HEK293T (cell line): ENCODE measurements around the gene CITED2.

Source experiments
- CTCF ChIA-PET: fragments of 350-600 bp; formaldehyde crosslinking; extraction: SDS; loops from one replicate; lab custom pipeline; 2021; ENCODE audit warnings: antibody characterized with exemption, inconsistent platforms; lab: Yijun Ruan, JAX
- POLR2A ChIA-PET: fragments of 350-600 bp; formaldehyde crosslinking; extraction: SDS; loops from one replicate; lab custom pipeline; 2020; ENCODE audit warnings: antibody characterized with exemption, inconsistent platforms; lab: Yijun Ruan, JAX
- DNase-seq: peaks from one replicate; pipeline ENCODE4 v3.0.0; 2012; ENCODE audit warnings: mixed read lengths; ENCODE audit errors: extremely low spot score
- ARNT ChIP-seq: fragments of 450-650 bp; IDR thresholded peaks from 2 replicates; pipeline ENCODE4 v1.6.1; 2017; ENCODE audit warnings: mild to moderate bottlenecking
- BHLHE40 ChIP-seq: fragments of 450-650 bp; IDR thresholded peaks from 2 replicates; pipeline ENCODE4 v1.6.1; 2016; ENCODE audit warnings: mild to moderate bottlenecking, moderate library complexity, borderline replicate concordance
- CTBP1 ChIP-seq: fragments of 450-650 bp; IDR thresholded peaks from 2 replicates; pipeline ENCODE4 v1.6.1; 2016; ENCODE audit warnings: borderline replicate concordance
- ELF4 ChIP-seq: fragments of 450-650 bp; IDR thresholded peaks from 2 replicates; pipeline ENCODE4 v1.6.1; 2017; ENCODE audit warnings: antibody characterized with exemption
- FOXA1 ChIP-seq: fragments of 450-650 bp; IDR thresholded peaks from 2 replicates; pipeline ENCODE4 v1.6.1; 2016; ENCODE audit warnings: mild to moderate bottlenecking
- FOXK2 ChIP-seq: fragments of 450-650 bp; IDR thresholded peaks from 2 replicates; pipeline ENCODE4 v1.6.1; 2016; ENCODE audit warnings: mild to moderate bottlenecking
- FOXM1 ChIP-seq: fragments of 450-650 bp; IDR thresholded peaks from 2 replicates; pipeline ENCODE4 v1.6.1; 2017; ENCODE audit warnings: mild to moderate bottlenecking, borderline replicate concordance
- HDGF ChIP-seq: fragments of 450-650 bp; IDR thresholded peaks from 2 replicates; pipeline ENCODE4 v1.6.1; 2017; ENCODE audit warnings: antibody characterized with exemption, borderline replicate concordance
- L3MBTL2 ChIP-seq: fragments of 450-650 bp; conservative IDR thresholded peaks from 2 replicates; pipeline ENCODE4 v1.6.1; 2016; ENCODE audit warnings: mild to moderate bottlenecking
- LEF1 ChIP-seq: fragments of 450-650 bp; IDR thresholded peaks from 2 replicates; pipeline ENCODE4 v1.6.1; 2017; ENCODE audit warnings: mild to moderate bottlenecking, borderline replicate concordance
- NFRKB ChIP-seq: fragments of 450-650 bp; IDR thresholded peaks from 2 replicates; pipeline ENCODE4 v1.6.1; 2016; ENCODE audit warnings: mild to moderate bottlenecking, moderate library complexity
- PKNOX1 ChIP-seq: fragments of 450-650 bp; IDR thresholded peaks from 2 replicates; pipeline ENCODE4 v1.6.1; 2016
- SP1 ChIP-seq: fragments of 450-650 bp; IDR thresholded peaks from 2 replicates; pipeline ENCODE4 v1.6.1; 2017
- SUZ12 ChIP-seq: fragments of 450-650 bp; IDR thresholded peaks from 2 replicates; pipeline ENCODE4 v1.6.1; 2016; ENCODE audit warnings: mild to moderate bottlenecking
- TARDBP ChIP-seq: fragments of 450-650 bp; IDR thresholded peaks from 2 replicates; pipeline ENCODE4 v1.6.1; 2016
- ZNF384 ChIP-seq: fragments of 450-650 bp; IDR thresholded peaks from 2 replicates; pipeline ENCODE4 v1.6.1; 2016

Gene CITED2

GRCh38 chr6:139334806-139335446, 39.5 kb downstream of the CITED2 start:
- TF ChIP-seq ZNF384 (no peak), ARNT (no peak), HDGF (no peak), ELF4 (no peak), FOXK2 (no peak), FOXM1 (no peak), CTBP1 (no peak), SUZ12 (no peak), NFRKB (no peak), PKNOX1 (no peak), SP1 (no peak), BHLHE40 (no peak), FOXA1 (no peak), TARDBP (no peak), L3MBTL2 (no peak), LEF1 (no peak)
- ChIA-PET POLR2A (no interaction called here), CTCF (no interaction called here)
- DNase-seq: no peak

- no peak for TF ChIP-seq L3MBTL2
- TF ChIP-seq FOXK2: no peak
- TF ChIP-seq ZNF384: no peak
- TF ChIP-seq FOXM1: no peak
- no peak for TF ChIP-seq NFRKB
- TF ChIP-seq LEF1: no peak
- no peak for TF ChIP-seq ARNT
- TF ChIP-seq TARDBP: no peak
- no peak for TF ChIP-seq FOXA1
- ChIA-PET CTCF (interaction anchor here (0.6 kb wide), 1 partner anchor 536 kb away, joined by 3 read pairs; no protein-coding TSS in a partner anchor), POLR2A (interaction anchor here (0.6 kb wide), 1 partner anchor 343 kb away, joined by 3 read pairs; no protein-coding TSS in a partner anchor)
- DNase-seq: no peak
These were observed 43.5 kb downstream of the CITED2 start for GRCh38 chr6:139330826-139331500.

GRCh38 chr6:139330306-139330705, 44.1 kb downstream of the CITED2 start:
- no peak for DNase-seq
- TF ChIP-seq LEF1: no peak
- no peak for TF ChIP-seq CTBP1
- TF ChIP-seq ARNT: no peak
- TF ChIP-seq ELF4: no peak
- TF ChIP-seq FOXA1: no peak
- no peak for TF ChIP-seq SUZ12
- TF ChIP-seq FOXK2: no peak
- no peak for TF ChIP-seq FOXM1
- no peak for TF ChIP-seq ZNF384
- TF ChIP-seq BHLHE40: no peak
- no peak for TF ChIP-seq SP1
- no peak for TF ChIP-seq HDGF
- TF ChIP-seq PKNOX1: no peak
- POLR2A ChIA-PET: no interaction called here
- CTCF ChIA-PET: no interaction called here

GRCh38 chr6:139329224-139329623, 45.2 kb downstream of the CITED2 start:
- ChIA-PET CTCF (interaction anchor here (0.6 kb wide), 2 partner anchors 8 to 76 kb away, joined by 3 to 6 read pairs; no protein-coding TSS in a partner anchor), POLR2A (no interaction called here)
- no peak for TF ChIP-seq LEF1
- TF ChIP-seq BHLHE40: no peak
- TF ChIP-seq L3MBTL2: no peak
- no peak for TF ChIP-seq SP1
- no peak for TF ChIP-seq SUZ12
- no peak for TF ChIP-seq FOXA1
- DNase-seq: no peak

- POLR2A ChIA-PET: no interaction called here
- CTCF ChIA-PET: no interaction called here
- TF ChIP-seq SP1 (no peak), CTBP1 (no peak), ELF4 (no peak), HDGF (no peak), LEF1 (no peak), BHLHE40 (no peak), PKNOX1 (no peak), FOXK2 (no peak), FOXA1 (no peak)
- no peak for DNase-seq
These were observed 47.4 kb downstream of the CITED2 start for GRCh38 chr6:139327038-139327437.

DNA sequence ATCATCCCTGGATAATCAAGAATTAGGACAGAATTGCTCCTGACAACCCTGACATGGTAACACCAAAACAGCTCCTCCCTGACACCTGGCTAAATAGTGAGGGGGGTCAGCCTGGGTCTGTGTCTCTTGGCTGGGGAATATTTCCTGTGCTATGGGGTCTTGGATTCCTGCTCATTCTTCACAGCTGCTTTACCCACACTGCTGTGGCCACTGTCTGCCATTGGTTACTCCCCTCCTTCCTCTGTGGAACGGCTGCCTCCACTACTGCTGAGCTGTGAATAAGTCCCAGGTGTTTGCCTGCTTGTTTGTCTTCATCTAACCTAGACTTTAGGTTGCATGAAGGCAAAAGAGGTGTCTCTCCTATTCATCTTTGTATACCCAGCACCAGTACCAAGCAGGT, 48.8 kb downstream of the CITED2 start:
- no peak for TF ChIP-seq FOXM1
- no peak for TF ChIP-seq TARDBP
- TF ChIP-seq HDGF: no peak
- TF ChIP-seq ZNF384: no peak
- TF ChIP-seq FOXK2: no peak
- no peak for TF ChIP-seq CTBP1
- TF ChIP-seq BHLHE40: no peak
- no peak for TF ChIP-seq ELF4
- no peak for TF ChIP-seq NFRKB
- no peak for TF ChIP-seq L3MBTL2
- no peak for TF ChIP-seq PKNOX1
- TF ChIP-seq SP1: no peak
- no peak for TF ChIP-seq SUZ12
- TF ChIP-seq ARNT: no peak
- TF ChIP-seq FOXA1: no peak
- no peak for DNase-seq
- ChIA-PET POLR2A (no interaction called here), CTCF (no interaction called here)
